ENCODE measurements around the gene ABHD8.

ABHD8 gene

GRCh38 chr19:17243830-17244617, 59.2 kb downstream of the ABHD8 start:
- peak overlapping the region; percentile 72 for H3K4me3 ChIP-seq
- H3K36me3 ChIP-seq (ENCODE audit: insufficient read depth, low read length): no peaks in the 10 kb centered on the region
- H3K9me3 ChIP-seq (ENCODE audit: low read depth, low read length): no peaks in the 10 kb centered on the region
- TF ChIP-seq EZH2 (IDR thresholded peaks at IDR 0.05): no peak
- no peak for TF ChIP-seq POLR2AphosphoS5 (IDR thresholded peaks at IDR 0.05; ENCODE audit: borderline replicate concordance, low read depth, low read length)
- no peak for TF ChIP-seq FOXP2 (optimal IDR thresholded peaks at IDR 0.05; ENCODE audit: control extremely low read depth, extremely low read length, insufficient read depth)
- DNase-seq (ENCODE audit: low read depth, low spot score): no peak
- H3K27ac ChIP-seq: no peak overlapping the region
- H3K9ac ChIP-seq (ENCODE audit: insufficient read length): no peak overlapping the region

DNA sequence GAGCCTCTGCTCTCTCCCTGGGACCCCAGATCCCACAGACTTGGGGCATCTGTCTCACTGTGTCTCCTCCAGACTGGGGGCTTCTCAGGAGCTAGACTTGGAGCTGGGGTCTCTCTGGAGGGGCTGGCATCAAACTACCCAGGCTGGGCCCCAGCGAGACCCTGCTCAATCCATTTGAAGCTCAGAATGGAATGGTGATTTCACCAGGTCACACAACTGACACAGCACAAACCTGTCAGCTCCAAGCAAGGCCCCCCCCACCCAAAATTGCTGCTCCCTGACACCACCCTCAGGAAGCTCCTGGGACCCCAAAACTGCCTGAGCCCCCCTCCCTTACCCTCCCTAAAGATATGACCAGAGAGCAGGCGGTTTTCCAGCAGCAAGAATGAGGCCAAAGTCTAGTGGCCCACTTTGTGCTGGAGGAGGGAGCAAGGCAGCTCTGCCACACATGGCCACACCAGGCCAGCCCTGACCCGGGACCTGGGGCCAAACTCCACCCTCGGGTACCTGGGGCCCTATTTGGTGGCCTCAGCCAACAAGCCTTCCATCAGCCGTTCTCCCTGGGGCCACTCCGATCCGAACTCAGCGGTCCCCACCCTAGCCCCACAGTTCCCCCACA, 59.9 kb downstream of the ABHD8 start:
- no peak overlapping the region for H3K27ac ChIP-seq
- H3K9ac ChIP-seq (ENCODE audit: insufficient read length): no peak overlapping the region
- DNase-seq (ENCODE audit: low read depth, low spot score): no peak
- no peak for TF ChIP-seq EZH2 (IDR thresholded peaks at IDR 0.05)
- TF ChIP-seq POLR2AphosphoS5 (IDR thresholded peaks at IDR 0.05; ENCODE audit: borderline replicate concordance, low read depth, low read length): no peak
- TF ChIP-seq FOXP2 (optimal IDR thresholded peaks at IDR 0.05; ENCODE audit: control extremely low read depth, extremely low read length, insufficient read depth): no peak
- H3K36me3 ChIP-seq (ENCODE audit: insufficient read depth, low read length): no peaks in the 10 kb centered on the region
- H3K9me3 ChIP-seq (ENCODE audit: low read depth, low read length): no peaks in the 10 kb centered on the region
- peak overlapping the region; percentile 72 for H3K4me3 ChIP-seq

- no peaks in the 10 kb centered on the region for H3K9me3 ChIP-seq (ENCODE audit: low read depth, low read length)
- H3K27ac ChIP-seq: no peak overlapping the region
- H3K9ac ChIP-seq (ENCODE audit: insufficient read length): no peak overlapping the region
- H3K36me3 ChIP-seq (ENCODE audit: insufficient read depth, low read length): no peaks in the 10 kb centered on the region
- DNase-seq (ENCODE audit: low read depth, low spot score): no peak
- TF ChIP-seq EZH2 (IDR thresholded peaks at IDR 0.05): no peak
- no peak for TF ChIP-seq FOXP2 (optimal IDR thresholded peaks at IDR 0.05; ENCODE audit: control extremely low read depth, extremely low read length, insufficient read depth)
- no peak for TF ChIP-seq POLR2AphosphoS5 (IDR thresholded peaks at IDR 0.05; ENCODE audit: borderline replicate concordance, low read depth, low read length)
- no peak overlapping the region for H3K4me3 ChIP-seq
Observed at GRCh38 chr19:17242431-17243208, 60.6 kb downstream of the ABHD8 start.

All from SK-N-MC (cell line).